GM15510 (cell line): ENCODE results near the gene RUNX1.

ENCODE experiments used
- POLR2A ChIP-seq: IDR thresholded peaks from 3 replicates; pipeline ENCODE4 v1.6.1; 2011; ENCODE audit warnings: borderline replicate concordance; ENCODE audit not compliant: insufficient read length; ENCODE audit errors: extremely low read depth

Gene RUNX1

GRCh38 chr21:35017256-35017655 is 31.8 kb downstream of the RUNX1 start:
- no peak for TF ChIP-seq POLR2A

GRCh38 chr21:35016517-35017188 is 32.4 kb downstream of the RUNX1 start:
- TF ChIP-seq POLR2A = no peak

DNA sequence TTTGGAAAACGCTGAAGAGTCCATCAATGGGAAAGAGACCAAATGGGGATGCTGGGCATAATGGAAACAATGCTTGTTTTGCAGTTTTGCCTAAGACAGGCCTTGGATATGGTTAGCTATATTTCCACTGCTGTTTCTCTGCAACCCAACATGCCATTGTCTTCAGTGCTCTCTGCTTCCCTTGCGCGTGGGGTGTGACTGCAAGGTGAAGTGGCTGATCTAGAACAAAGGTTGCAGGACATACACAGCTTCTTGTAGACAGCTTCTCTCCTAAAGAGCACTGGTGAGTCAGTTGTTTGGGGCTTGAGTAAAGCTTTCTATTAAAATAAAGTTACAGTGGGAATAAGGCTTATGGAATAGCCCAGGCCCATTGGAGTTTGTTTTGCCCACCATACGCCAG is 33.0 kb downstream of the RUNX1 start:
- no peak for TF ChIP-seq POLR2A

- TF ChIP-seq POLR2A = no peak
Measured at GRCh38 chr21:35015435-35016024, 33.6 kb downstream of the RUNX1 start.

DNA sequence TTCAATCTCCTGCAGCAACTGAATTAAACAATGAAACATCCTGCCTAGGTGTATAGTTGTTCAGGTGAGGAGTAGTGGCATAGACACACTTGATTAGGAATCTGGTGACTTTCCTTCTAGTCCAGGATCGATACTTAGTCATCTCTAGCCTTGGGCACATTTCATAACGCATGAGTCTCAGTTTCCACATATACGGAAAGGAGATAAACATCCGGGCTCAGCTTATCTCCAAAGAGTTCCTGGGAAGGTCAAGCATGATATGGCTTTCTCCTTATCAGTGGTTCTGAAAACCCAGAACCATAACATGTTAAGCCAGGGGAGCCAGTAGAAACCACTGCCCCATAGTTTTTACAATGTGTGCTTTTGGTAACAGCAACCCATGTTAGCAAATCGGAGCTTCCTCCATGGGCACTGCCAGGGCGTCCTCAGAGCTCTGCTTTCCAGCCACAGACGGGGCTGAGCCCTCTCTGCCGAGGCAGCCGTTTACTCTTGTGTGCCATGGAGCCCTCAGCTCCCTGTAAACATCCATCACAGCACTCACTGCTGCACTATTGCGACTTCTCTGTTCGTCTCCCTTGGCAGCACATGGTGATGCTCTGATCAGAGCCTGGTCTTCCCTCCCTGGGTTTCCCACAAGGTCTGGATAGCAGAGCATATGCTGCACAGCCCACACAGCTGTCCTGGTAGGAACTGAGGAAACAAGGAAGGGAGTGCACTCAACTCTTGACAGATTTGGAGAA is 34.6 kb downstream of the RUNX1 start:
- TF ChIP-seq POLR2A = no peak

DNA sequence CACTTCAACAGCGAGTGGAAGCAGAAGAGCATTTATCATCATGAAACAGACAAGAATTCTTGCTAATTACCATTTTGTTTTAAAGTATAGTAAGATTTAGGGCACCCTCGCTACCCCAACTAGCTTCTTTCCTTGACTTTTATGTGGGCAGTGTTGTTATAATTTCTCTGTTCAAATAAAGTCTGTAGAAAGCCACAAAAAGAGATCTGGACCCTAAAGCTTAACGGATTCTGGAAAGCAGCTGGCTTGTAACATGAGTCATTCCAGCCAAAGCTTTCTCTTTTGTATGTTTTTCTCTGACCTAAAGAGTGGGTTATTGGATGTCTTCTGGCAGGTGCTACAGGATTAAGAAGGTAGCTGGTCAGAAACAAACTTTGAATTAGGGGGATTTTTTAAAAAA is 37.4 kb downstream of the RUNX1 start:
- no peak for TF ChIP-seq POLR2A

DNA sequence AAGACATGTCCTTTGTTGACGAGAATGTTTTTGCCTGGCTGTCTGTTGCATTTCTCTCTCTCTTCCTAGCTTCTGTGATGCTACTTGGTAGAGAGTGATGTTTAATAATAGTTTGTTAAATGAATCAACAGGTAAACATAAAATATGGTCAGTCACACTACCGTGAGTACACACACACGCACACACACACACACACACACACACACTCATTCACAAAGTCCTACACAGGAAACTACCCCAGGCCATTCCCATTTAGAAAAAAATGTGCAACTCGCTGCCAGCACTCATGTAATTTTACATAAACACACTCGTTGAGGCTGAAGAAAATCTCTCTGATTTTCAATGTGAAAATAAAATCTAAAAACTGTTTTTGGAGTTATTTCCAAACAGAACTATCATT is 38.7 kb downstream of the RUNX1 start:
- TF ChIP-seq POLR2A = no peak

GRCh38 chr21:35007348-35007747 is 41.8 kb downstream of the RUNX1 start:
- TF ChIP-seq POLR2A = no peak

DNA sequence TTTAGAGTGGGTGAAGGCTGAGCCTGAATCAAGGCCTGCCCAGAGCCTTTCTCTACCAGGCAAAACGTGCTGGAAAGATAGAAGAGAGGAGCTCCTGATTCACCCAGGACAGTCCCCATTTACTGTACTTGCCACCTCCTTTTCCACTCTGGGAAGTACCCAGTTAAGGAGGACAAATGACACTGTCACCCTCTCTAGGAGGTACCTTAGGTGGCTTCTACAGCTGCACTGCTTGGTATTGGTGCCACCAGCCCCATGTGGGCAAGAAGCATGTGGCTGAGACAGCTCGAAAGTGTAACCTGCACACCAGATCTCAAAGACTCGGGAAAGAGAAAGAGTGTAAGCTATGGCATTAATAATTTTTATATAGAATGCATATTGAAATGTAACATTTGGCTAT is 42.3 kb downstream of the RUNX1 start:
- no peak for TF ChIP-seq POLR2A

DNA sequence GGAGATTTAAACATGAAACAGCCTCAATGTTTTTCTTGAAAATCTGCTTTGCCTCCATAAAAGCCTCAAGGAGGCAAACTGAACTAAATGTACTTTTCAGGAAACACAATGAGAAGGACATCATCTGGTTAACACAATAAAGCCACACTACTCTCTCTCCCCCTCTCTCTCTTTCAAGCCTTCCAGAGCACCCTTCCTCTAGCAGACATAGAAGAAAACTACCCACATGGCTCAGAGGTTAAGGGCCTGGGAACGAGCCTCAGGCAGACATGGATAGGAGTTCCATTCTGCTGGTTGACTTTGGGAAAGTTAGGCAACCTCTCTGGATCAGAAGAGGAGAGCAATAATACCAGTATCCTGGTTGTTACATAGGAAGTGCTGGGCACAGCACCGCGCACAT is 42.9 kb downstream of the RUNX1 start:
- no peak for TF ChIP-seq POLR2A

DNA sequence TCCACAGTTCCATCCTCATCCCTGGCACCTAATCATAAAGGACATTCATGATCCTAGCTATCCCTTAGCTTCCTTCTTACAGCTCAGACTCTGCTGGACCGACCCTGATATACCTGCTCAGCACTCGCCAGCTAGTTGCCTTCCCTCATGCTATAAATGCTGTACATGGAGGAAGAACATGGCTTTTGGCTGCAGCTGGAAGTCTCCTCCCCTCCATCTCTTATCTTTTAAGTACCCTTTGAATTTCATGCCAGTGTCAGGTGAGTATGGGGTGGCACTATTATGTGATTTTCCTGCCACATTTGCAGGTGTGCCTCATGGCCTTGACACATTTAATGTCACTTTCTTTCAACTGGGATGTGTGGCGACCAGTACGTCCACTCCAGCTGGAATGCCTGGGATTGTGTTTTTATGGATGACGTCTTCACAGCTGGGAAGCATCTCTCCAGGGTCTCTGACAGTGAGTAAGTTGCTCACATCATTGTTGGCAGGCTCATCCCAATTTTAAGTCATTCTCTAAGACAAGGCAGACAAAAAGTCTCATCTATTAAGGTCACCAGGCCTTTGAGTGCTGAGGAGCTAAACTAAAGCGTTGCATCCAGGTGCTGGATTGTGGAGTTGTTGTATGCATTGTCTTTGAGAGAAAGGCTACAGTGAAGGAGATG is 43.4 kb downstream of the RUNX1 start:
- no peak for TF ChIP-seq POLR2A

DNA sequence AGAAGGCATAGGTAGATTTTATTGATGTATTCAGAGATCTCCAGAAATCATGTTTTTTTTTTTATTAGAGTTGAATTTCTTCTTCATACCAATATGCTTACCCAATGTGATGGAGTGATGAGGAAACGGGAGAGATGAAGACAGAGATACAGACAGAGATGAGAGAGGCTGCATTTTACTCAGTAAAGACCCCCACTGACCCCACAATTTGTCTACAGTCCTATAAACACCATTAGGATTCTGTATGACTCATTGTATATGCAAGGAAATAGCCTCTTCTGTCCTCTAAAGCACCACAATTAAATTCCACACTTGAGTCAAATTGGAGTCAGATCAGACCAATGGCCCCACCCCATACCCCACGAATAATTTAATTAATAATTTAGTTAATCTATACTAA is 44.0 kb downstream of the RUNX1 start:
- TF ChIP-seq POLR2A = no peak

GRCh38 chr21:35004314-35004713 is 44.8 kb downstream of the RUNX1 start:
- TF ChIP-seq POLR2A = no peak

DNA sequence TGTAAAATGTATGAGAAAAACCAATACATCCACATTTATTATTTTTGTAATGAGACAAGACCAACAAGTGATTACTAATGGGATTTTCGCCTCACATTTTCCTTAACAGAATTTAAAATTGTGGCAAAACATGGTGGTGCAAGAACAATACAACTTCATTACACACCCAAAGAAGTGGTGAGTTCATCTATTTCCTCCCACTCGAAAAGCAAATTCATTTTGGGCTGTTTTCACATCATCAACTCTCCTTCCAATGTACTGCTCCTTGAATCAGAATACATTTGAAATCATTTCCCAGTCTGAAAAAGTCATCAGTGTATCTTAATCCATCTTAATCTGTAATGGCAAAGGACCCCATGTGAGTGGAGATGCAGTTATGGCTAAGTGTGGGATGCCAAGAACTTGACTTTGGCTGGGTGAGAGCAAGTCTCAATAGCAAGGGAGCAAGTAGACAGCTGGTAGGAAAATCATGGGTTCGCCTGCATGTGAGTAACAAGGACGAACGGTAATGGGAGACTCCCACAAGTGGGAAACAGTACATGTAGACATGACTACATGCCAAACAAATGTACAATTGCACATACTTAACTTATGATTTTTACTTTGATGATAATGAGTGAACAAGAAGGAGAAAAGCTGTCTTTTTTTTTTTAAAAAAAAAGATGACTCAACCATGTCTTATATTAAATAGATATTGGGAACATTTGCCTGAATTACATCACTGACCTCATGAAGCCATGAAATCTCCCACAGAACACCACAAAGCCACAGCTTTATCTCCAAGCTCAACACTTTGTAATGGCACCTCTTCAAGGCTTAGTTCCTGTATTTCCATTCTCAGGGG is 46.0 kb downstream of the RUNX1 start:
- no peak for TF ChIP-seq POLR2A

DNA sequence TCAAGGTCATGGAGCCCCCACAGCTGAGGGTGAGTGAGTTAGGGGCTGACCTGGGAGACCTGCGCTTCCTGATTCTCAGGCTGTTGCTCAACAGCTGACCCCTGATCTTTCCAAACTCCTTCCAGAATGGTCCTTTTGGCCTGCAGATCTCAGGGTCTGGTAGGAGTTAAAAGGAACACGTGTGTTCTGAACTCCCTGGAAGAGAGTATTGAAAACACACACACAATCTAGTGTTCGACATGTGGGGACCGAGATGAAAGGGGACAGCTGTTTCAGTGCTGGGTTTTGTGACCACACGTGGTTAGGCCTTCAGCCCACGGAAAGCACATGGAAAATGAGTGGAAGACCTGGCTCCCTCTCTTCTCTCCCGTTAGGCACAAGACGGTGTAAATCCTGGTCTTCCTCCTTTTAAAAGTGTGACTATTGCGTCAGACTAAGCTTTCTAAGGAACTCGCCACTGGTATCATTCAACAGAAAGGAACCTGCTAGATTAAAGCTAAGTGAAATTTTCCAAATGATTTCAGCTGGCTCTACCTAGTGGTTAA is 49.6 kb downstream of the RUNX1 start:
- no peak for TF ChIP-seq POLR2A

GRCh38 chr21:34998176-34998575 is 50.9 kb downstream of the RUNX1 start:
- no peak for TF ChIP-seq POLR2A
